WI38 (cell line): ENCODE data around the gene CDH11.

Experiments used
- H3K4me3 ChIP-seq: 2 replicates; pipeline ENCODE4 v1.5.1; 2011; ENCODE audit warnings: low read depth, mild to moderate bottlenecking, control low read depth, low read length
- TF ChIP-seq, protein P1 (sequence below): IDR thresholded peaks from 2 replicates; pipeline ENCODE4 v1.5.1; 2012; ENCODE audit warnings: low read depth, mild to moderate bottlenecking, control low read depth, low read length

The CDH11 gene

DNA sequence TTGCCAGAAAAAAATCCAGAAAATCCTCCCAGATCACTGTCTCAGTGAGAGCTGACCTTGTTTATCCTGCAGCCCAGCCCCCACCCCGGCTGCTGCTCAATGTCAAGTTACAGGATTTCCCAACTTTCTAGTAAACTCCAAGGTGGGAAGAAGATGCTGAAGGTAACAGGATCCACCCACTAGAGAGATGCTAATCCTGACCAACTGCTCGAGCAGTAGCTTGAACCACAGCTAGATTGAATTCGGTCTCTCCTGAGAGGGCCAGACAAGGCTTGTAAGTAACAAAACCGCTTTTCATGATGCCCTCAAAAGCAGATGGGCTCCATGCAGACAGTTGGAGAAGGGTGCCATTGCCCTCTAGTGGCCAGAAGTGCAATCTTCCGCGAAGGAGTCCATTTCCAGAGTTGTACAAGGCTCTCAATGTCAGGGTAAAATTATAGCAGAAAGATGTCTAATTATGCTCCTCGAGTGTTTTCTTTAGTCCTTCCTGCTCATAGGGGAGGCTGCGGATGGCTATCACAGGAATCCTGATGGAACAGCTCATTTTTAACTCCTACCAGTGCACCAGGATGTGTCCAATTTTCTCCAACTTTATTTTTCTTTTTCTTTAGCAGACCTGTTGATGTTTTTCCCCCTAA lies 3.9 kb downstream of the CDH11 start:
- TF ChIP-seq, protein P1, sequence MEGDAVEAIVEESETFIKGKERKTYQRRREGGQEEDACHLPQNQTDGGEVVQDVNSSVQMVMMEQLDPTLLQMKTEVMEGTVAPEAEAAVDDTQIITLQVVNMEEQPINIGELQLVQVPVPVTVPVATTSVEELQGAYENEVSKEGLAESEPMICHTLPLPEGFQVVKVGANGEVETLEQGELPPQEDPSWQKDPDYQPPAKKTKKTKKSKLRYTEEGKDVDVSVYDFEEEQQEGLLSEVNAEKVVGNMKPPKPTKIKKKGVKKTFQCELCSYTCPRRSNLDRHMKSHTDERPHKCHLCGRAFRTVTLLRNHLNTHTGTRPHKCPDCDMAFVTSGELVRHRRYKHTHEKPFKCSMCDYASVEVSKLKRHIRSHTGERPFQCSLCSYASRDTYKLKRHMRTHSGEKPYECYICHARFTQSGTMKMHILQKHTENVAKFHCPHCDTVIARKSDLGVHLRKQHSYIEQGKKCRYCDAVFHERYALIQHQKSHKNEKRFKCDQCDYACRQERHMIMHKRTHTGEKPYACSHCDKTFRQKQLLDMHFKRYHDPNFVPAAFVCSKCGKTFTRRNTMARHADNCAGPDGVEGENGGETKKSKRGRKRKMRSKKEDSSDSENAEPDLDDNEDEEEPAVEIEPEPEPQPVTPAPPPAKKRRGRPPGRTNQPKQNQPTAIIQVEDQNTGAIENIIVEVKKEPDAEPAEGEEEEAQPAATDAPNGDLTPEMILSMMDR, result peak; percentile 87
- H3K4me3 ChIP-seq, result peak overlapping the region; percentile 34

DNA sequence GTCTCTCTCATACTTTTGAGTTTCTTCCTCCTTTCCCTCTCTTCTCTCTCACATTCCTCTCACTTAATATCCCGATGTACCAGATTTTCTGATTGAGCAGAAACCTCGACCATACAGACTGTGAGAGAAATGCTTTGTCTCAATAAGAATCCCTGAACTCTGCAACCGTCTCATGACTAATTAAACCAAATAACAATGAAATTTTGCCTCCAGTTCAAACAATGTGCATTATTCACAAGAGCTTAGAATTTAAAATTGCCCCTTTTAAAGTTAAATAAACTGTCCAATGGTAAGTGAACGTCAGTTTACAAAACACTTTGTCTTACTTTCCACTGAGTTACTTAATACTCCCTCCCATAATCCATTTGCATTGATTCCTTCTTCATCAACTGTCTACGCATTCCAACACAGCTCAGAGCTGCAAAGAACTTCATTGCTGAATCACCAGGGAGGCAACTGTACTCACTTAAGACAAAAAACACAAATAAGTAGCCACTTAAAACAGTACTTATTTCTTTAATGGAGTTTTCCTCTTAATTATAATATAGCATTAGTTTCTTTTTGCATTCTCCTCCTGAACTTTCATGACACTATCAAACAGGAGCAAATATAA lies 4.9 kb downstream of the CDH11 start:
- H3K4me3 ChIP-seq, result no peak overlapping the region
- TF ChIP-seq, protein P1, result no peak

DNA sequence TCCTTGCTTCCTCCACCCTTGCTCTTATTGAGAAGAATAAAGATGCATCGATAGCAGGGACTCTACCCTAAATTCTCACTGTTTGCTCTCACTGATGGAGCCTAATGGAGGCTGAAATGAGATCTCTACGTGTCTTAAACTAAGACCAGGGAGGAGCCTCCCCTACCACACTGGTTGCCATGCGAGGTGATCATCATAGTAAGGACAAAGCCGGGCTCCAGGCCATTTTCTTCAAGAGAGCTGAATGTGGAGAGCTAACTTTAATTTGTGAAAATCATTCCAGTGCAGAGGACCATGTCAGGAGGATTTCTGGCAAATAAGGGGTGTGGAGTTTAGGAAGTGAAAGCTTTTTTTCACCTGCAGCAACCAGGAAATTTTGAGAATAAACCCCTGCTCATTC lies 5.6 kb downstream of the CDH11 start:
- no peak overlapping the region for H3K4me3 ChIP-seq
- TF ChIP-seq, protein P1, result no peak

DNA sequence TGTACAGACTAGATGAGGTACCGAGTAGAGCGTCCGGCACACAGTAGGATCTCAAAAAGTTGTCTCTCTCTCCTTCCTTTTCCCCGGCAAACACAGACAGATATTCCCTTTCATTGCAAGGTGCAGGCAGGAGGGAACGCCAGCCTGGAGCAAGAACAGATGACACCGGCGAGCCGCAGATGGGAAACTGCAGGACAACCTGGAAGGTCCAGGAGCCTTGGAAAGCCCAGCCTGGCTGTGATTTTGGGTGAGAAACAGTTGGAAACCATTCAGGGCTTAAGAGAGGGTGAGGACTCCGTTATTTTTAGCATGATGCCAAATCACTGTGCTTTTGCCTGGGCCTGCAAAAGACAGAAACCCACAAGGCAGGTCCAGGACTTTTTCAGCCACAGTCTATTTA lies 7.3 kb downstream of the CDH11 start:
- H3K4me3 ChIP-seq, result no peak overlapping the region
- TF ChIP-seq, protein P1, result no peak

GRCh38 chr16:65113441-65113840 lies 8.4 kb downstream of the CDH11 start:
- TF ChIP-seq, protein P1, result no peak
- no peak overlapping the region for H3K4me3 ChIP-seq

DNA sequence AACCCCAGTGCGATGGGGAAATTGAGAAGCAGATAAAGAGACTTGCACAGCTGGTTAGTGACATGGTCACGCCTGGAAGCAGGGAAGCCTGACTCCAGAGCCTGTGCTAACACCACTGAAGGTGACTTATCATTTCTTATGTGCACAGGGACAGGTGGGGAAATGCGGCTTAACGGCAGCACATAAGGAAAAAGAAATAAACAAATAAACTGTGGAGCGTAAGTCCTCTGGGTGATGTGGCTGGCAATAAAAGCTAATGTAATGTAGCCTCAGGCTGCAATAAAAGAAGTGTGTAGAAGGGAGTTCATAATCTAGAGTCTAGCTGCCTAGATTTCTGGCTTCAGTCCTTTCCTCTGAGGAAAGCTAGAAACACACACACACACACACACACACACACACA lies 10.6 kb downstream of the CDH11 start:
- TF ChIP-seq, protein P1, result no peak
- no peak overlapping the region for H3K4me3 ChIP-seq

- no peak overlapping the region for H3K4me3 ChIP-seq
- TF ChIP-seq, protein P1, result no peak
Measured at GRCh38 chr16:65106757-65107156, 15.1 kb downstream of the CDH11 start.
